Keratinocyte (primary cell): Measurements from ENCODE around the gene CTCF. TPM values are rescaled to one million over a fixed set of nuclear protein-coding genes. Genes with fewer than 3 reads are reported as not detected.
A peak's percentile ranks its signal among the peaks of the same experiment; 100 is the strongest.

ENCODE experiments used
- DNase-seq: peaks from one replicate; pipeline ENCODE4 v3.0.0-alpha.2; 2011; ENCODE audit warnings: low read depth, missing footprints, low spot score
- FAIRE-seq: peaks from 2 replicates; lab custom pipeline; 2011; peaks lifted over from hg19 to GRCh38; lab: Jason Lieb, UNC
- H2AFZ ChIP-seq: 2 replicates; pipeline ENCODE4 v1.6.0; 2012; ENCODE audit warnings: low read length, control low read depth, inconsistent platforms; ENCODE audit not compliant: control insufficient read depth
- H3K27ac ChIP-seq: 2 replicates; pipeline ENCODE4 v1.5.1; 2011; ENCODE audit warnings: low read length; ENCODE audit not compliant: control insufficient read depth, insufficient read depth
- H3K27me3 ChIP-seq: 3 replicates; pipeline ENCODE4 v1.6.0; 2011; ENCODE audit warnings: low read length; ENCODE audit not compliant: control insufficient read depth, insufficient read depth; ENCODE audit errors: extremely low read depth
- H3K36me3 ChIP-seq, 2 experiments: 2 replicates in 1 of 2; 3 replicates in 1 of 2; pipeline ENCODE4 v1.5.1; 2011; ENCODE audit warnings: low read length in 2 of 2, mild to moderate bottlenecking in 1 of 2; ENCODE audit not compliant: control insufficient read depth in 2 of 2, insufficient read depth in 2 of 2; ENCODE audit errors: extremely low read depth in 1 of 2
- H3K4me1 ChIP-seq: 3 replicates; pipeline ENCODE4 v1.5.1; 2011; ENCODE audit warnings: low read length; ENCODE audit not compliant: control insufficient read depth, insufficient read depth; ENCODE audit errors: extremely low read depth
- H3K4me2 ChIP-seq: 3 replicates; pipeline ENCODE4 v1.6.0; 2011; ENCODE audit warnings: low read depth, low read length; ENCODE audit not compliant: control insufficient read depth, insufficient read depth; ENCODE audit errors: extremely low read depth
- H3K4me3 ChIP-seq, 3 experiments: fragments of 200-600 bp in 1 of 3; sonication (generic) in 1 of 3; 2 replicates in 2 of 3; 3 replicates in 1 of 3; pipeline ENCODE4 v1.5.1; 2011 to 2016; ENCODE audit warnings: low read length in 3 of 3, mild to moderate bottlenecking in 3 of 3, control low read depth in 2 of 3, inconsistent platforms in 1 of 3, low read depth in 1 of 3, mixed read lengths in 1 of 3, mixed run types in 1 of 3, moderate library complexity in 1 of 3; ENCODE audit not compliant: control insufficient read depth in 2 of 3, insufficient read depth in 2 of 3; ENCODE audit errors: extremely low read depth in 1 of 3
- H3K79me2 ChIP-seq: 2 replicates; pipeline ENCODE4 v1.6.0; 2012; ENCODE audit warnings: low read length; ENCODE audit not compliant: control insufficient read depth, insufficient read depth
- H3K9ac ChIP-seq: 3 replicates; pipeline ENCODE4 v1.6.0; 2011; ENCODE audit warnings: low read length; ENCODE audit not compliant: control insufficient read depth, insufficient read depth; ENCODE audit errors: extremely low read depth
- H3K9me1 ChIP-seq: 3 replicates; pipeline ENCODE4 v1.6.0; 2011; ENCODE audit warnings: low read length; ENCODE audit not compliant: control insufficient read depth, insufficient read depth; ENCODE audit errors: extremely low read depth
- H3K9me3 ChIP-seq: 2 replicates; pipeline ENCODE4 v1.5.1; 2012; ENCODE audit warnings: low read depth, low read length; ENCODE audit not compliant: control insufficient read depth
- H4K20me1 ChIP-seq: 3 replicates; pipeline ENCODE4 v1.6.0; 2011; ENCODE audit warnings: low read length; ENCODE audit not compliant: control insufficient read depth, insufficient read depth; ENCODE audit errors: extremely low read depth
- EZH2 ChIP-seq: IDR thresholded peaks from one replicate; pipeline ENCODE4 v1.6.1; 2012; ENCODE audit warnings: inconsistent platforms, mild to moderate bottlenecking, low read length, moderate library complexity
- dilution Hi-C: fragments of 300-500 bp; cut with MboI; formaldehyde crosslinking; loops from one replicate; pipeline ENCODE4 v1.7.0; 2020; ENCODE audit warnings: low sequenced_read_pairs; ENCODE audit not compliant: extremely low pct_ligation_motif_present
- polyA plus RNA-seq, 5 experiments: library from polyadenylated mRNA; depleted of rRNA in 3 of 5; stranded (reverse) in 3 of 5; stranded (forward) in 1 of 5; unstranded in 1 of 5; fragments of >200 nt; gene quantifications; 1 replicate in 1 of 5; 2 replicates in 3 of 5; 3 replicates in 1 of 5; pipeline versions ENCODE4 v1.2.1 to v1.2.3, GENCODE V29; 2011 to 2012; ENCODE audit warnings: missing spikeins in 2 of 5, low read depth in 1 of 5, low replicate concordance in 1 of 5
- TF ChIP-seq, protein P1 (sequence below), 3 experiments: IDR thresholded peaks in 1 of 3; conservative IDR thresholded peaks in 1 of 3; optimal IDR thresholded peaks in 1 of 3; 2 replicates in 2 of 3; 3 replicates in 1 of 3; pipeline versions ENCODE3 to v1.5.1; 2011; ENCODE audit warnings: low read length in 3 of 3, mild to moderate bottlenecking in 3 of 3, moderate library complexity in 2 of 3, control low read depth in 1 of 3, inconsistent platforms in 1 of 3; ENCODE audit not compliant: insufficient read depth in 2 of 3; ENCODE audit errors: extremely low read depth in 1 of 3

CTCF gene
- polyA plus RNA-seq, 1 donor (not counting 4 experiments of a cell fraction or from before 2014, with no cell fraction given), result 21.4 TPM

DNA sequence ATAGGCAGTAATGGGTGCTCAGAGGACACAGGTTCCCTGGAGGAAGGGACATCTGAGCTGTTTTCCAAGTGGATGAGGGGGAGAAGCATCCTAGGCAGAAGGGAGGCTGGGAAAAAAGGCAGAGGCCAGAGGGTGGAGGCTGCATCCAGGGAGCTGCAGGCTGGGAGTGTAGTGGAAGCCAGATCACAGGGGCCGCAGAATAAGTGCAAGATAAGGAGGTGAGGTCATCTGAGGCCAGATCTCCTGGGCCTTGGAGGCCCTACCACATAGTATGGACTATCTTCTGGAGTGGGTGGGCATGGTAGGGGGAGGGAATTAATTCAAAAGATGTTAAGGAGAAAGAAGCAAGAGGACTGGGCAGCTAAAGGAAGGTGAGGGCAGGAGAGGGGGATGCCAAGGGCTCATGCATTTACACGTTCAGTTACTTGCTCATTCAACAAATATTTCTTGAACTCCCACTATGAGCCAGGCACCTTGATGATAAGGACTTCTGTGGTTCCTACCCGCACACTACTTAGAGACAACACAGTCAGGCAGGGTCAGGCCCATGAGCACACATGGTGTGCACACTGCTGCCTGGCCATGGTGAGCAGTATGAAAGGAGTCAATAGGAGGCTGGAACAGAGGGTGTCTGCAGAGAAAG lies 36.1 kb upstream of the CTCF start:
- Histone ChIP-seq H2AFZ (no peak overlapping the region), H3K36me3 (no peaks in the 10 kb centered on the region), H3K27me3 (no peaks in the 10 kb centered on the region), H3K9ac (no peak overlapping the region), H3K9me1 (peaks cover 6% of the 10 kb centered on the region), H3K4me1 (peaks cover 58% of the 10 kb centered on the region), H3K4me3 (no peak overlapping the region), H4K20me1 (no peaks in the 10 kb centered on the region), H3K9me3 (no peaks in the 10 kb centered on the region), H3K79me2 (peaks cover 13% of the 10 kb centered on the region), H3K4me2 (peak overlapping the region; percentile 29), H3K27ac (peak overlapping the region; percentile 30)
- dilution Hi-C loops, result no loop called here
- DNase-seq (no peak), FAIRE-seq (peak; percentile 13)
- TF ChIP-seq, protein P1, sequence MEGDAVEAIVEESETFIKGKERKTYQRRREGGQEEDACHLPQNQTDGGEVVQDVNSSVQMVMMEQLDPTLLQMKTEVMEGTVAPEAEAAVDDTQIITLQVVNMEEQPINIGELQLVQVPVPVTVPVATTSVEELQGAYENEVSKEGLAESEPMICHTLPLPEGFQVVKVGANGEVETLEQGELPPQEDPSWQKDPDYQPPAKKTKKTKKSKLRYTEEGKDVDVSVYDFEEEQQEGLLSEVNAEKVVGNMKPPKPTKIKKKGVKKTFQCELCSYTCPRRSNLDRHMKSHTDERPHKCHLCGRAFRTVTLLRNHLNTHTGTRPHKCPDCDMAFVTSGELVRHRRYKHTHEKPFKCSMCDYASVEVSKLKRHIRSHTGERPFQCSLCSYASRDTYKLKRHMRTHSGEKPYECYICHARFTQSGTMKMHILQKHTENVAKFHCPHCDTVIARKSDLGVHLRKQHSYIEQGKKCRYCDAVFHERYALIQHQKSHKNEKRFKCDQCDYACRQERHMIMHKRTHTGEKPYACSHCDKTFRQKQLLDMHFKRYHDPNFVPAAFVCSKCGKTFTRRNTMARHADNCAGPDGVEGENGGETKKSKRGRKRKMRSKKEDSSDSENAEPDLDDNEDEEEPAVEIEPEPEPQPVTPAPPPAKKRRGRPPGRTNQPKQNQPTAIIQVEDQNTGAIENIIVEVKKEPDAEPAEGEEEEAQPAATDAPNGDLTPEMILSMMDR (optimal IDR thresholded peaks at IDR 0.05 in 1 of 3, IDR thresholded peaks at IDR 0.05 in 1 of 3, conservative IDR thresholded peaks at IDR 0.05 in 1 of 3; ENCODE audit: extremely low read depth in 1 of 3, insufficient read depth in 2 of 3, low read length in 3 of 3), result no peak
- no peak for TF ChIP-seq EZH2

DNA sequence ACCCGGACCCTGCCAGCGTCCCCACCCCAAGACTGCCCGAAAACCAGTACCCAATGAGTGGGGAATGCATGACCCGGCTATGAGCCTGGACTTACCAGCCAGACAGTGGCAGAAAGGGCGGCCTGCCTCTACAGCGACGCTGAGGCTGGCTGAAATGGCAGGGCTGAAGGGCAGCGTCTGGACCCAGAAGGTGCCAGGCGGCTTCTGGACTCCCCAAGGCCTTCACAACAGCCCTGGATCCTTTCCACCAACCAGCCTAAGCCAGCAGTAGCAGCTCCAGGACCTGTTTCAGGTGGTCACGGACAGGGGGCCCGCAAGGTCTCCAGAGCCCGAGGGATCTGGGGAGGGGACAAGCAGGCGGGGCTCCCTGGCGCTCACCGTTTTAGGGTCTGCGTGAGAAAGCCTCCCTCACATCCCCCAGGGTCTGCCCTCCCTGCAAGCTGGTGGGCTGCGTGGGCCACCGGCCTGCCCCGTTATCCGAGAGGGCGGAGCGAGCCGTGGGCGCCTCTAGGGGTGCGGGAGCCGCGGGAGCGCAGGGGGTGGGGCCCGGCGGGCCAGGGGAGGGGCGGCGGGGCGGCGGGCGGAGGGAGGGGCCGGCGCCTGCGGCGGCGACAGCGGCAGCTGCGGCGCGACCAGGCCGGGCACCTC lies 34.0 kb upstream of the CTCF start, which contains the start of gene RIPOR1:
RIPOR1 (plus strand) TSS at position 608 of the 648 bp plus-strand sequence. CDS start 9,618 bp downstream, outside the sequence.
- Histone ChIP-seq H3K79me2 (peaks cover 28% of the 10 kb centered on the region), H3K36me3 (no peaks in the 10 kb centered on the region), H3K9me3 (no peaks in the 10 kb centered on the region), H3K4me1 (peaks cover 53% of the 10 kb centered on the region), H2AFZ (peak within 1 kb of the TSS; percentile 26), H3K4me3 (peak within 1 kb of the TSS; percentile 53 to 61 (median 56)), H3K4me2 (peak within 1 kb of the TSS; percentile 85), H3K9ac (peak within 1 kb of the TSS; percentile 62), H4K20me1 (no peaks in the 10 kb centered on the region), H3K9me1 (peaks cover 6% of the 10 kb centered on the region), H3K27me3 (no peaks in the 10 kb centered on the region), H3K27ac (peak within 1 kb of the TSS; percentile 3)
- dilution Hi-C loops, result no loop called here
- no peak for DNase-seq
- FAIRE-seq, result no peak
- TF ChIP-seq, protein P1 (optimal IDR thresholded peaks at IDR 0.05 in 1 of 3, IDR thresholded peaks at IDR 0.05 in 1 of 3, conservative IDR thresholded peaks at IDR 0.05 in 1 of 3; ENCODE audit: extremely low read depth in 1 of 3, insufficient read depth in 2 of 3, low read length in 3 of 3), result no peak
- no peak for TF ChIP-seq EZH2
